GF-D8 (cell line): ENCODE results near the gene COL4A3.

Source experiments
- DNase-seq: peaks from one replicate; lab custom pipeline; 2025; lab: John Stamatoyannopoulos, UW

Gene COL4A3

DNA sequence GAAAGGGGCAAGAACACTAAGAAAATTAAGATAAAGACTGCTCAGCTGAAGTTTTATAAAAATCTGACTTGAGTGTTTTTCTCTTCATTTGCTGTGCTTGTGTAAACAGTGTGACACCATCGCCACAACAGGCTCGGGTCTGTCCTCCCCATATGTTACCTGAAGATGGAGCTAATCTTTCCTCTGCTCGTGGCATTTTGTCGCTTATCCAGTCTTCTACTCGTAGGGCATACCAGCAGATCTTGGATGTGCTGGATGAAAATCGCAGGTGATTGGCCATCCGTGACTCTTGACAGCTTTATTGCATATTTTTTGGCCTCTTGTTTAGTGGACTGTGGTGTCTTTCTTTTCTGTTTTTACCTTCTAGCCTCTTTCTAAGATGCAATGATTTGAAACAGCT, 182.7 kb downstream of the COL4A3 start:
- DNase-seq, result no peak

DNA sequence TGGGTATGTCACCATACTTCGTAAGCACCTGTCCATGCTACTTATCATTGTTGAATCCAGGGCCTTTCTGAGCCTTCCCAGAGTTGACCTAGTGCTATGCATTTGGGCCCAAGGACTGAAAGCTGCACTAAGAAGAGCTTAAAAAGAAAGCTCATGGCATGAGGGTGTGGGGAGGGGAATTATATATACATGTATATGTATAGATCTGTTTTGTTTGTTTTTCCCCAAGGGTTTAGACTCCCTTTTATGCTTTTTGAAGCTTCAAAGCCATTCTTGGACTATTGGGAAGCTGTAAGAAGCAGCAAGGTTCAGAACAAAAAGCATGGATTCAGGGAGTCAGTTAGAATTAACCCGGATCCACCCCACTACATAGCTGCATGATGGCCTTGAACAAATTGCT, 183.9 kb downstream of the COL4A3 start:
- no peak for DNase-seq

DNA sequence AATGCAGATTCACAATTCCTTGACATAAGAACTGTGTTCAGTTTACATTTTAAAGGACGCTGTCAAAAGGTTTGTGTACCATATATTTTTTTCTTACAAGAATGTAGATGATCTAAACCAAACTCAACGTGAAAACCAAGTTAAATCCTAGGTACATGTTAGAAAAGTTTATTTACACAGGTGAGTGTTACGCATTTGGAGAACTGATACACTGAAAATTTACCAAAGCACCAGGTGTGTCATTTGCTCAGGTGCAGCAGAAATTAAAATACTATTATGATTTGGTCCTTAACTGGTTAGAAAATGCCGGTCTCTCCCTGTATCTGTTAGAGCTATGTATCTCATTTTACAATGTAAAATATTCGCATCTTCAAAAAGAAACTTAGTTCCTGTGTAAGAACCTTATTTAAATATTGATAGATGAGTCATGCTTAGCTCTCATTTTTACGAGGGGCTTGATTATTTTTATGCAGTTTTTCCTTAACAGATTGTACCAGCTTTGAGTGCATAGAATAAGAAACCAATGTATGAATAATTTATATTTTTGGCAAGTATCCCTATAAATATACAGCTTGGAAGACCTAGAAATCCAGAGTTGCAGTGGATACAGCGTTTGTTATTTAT, 185.7 kb downstream of the COL4A3 start:
- DNase-seq, result no peak

DNA sequence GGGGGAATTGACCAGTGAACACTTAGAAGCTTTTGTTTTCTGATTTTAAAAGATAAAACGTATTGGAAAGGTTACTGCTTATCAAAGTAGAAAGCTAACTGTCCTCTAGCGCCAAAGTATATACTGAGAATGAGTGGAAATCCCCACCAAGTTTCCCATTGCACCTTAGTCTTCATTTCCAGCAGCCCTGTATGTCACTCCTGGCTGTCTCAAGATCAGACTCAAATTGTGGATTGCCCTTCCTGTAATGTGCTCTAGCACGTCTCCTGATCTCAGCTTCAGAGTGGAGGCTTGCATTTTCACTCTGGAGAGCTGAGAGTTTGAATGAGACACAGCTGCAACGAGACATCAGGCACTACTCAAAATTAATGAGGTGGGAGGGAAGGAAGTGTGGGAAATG, 187.2 kb downstream of the COL4A3 start:
- DNase-seq, result no peak

DNA sequence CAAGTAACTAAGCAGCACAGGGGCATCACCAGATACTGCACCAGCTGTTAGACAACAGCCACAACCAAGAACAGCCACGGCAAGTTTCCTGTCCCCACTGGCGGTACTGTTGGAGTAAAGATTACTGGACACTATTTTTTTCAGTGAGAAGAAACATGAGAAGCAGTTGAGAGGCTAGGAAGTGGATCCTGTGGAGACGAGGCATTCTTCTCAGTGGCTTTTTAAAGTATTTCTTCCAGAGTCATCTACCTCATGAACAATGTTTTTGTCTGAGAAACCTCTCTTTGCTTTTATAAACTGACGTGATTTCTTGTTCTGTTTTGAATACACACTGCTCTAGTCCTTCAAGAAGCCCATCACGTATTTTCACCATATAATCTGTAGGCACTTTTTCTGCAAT, 195.9 kb downstream of the COL4A3 start:
- DNase-seq, result no peak

DNA sequence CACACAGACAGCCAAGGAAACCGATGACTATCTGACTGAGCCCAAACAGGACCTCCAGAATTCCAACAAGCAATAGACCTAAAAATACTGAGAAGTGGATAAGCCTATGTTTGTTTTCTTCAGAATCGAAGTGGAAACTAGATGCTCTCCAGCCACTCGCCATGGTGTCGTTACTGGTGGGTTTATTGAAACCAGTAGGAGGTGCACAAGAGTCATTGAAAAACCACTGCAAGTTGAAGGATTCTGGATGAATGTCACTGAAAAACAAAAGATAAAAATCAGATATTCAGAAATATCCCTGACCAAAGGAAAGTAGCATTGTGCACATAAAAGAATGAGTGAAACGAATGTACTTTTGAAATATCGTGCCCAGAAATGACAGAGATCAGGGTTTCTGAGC, 199.3 kb downstream of the COL4A3 start:
- DNase-seq, result no peak
